GM12892 (cell line): ENCODE measurements around the gene TMCO4.
"Not testable (repeated sequence)": the region's sequence is repeated elsewhere in the genome, so short reads cannot be mapped to it uniquely, and the experiment has no call there.

Source experiments
- POLR2A ChIP-seq: IDR thresholded peaks from 2 replicates; pipeline ENCODE4 v1.6.1; 2011; ENCODE audit warnings: low read depth, low read length, control low read depth
- POLR2AphosphoS5 ChIP-seq: IDR thresholded peaks from 2 replicates; pipeline ENCODE4 v1.6.1; 2011; ENCODE audit warnings: low read depth, low read length, control low read depth

- not testable (repeated sequence) for TF ChIP-seq POLR2A, POLR2AphosphoS5
Observed at GRCh38 chr1:19849307-19849706, 49.6 kb upstream of the TMCO4 start.
